ENCODE measurements around the gene GABRA5.

Gene GABRA5

DNA sequence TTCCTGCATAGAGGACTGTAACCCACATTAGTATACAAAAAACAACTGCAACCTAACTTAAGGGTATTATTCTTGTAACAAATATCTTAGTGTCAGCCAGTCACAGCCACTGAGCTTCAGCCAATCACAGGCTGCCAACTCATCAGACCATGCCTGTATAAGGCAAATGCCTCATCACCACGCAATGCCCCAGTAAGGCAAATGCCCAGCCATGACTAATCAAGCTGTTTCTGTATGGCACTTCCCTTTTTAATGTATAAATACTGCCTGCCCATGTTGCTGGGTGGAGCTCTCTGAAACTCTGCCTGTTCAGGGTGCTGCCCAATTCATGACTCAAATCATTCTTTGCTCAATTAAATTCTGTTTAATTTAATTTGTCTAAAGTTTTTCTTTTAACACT, 18.4 kb upstream of the GABRA5 start:
- no peak overlapping the region for H3K9ac ChIP-seq (ENCODE audit: low read length)
- H4K8ac ChIP-seq (ENCODE audit: low read length): no peak overlapping the region
- no peaks in the 10 kb centered on the region for H3K79me1 ChIP-seq (replicated peaks; ENCODE audit: low read length, poor library complexity, severe bottlenecking)
- H3K23ac ChIP-seq (ENCODE audit: low read length in 2 of 2): no peak overlapping the region
- H3K4me2 ChIP-seq (ENCODE audit: low read length, poor library complexity, severe bottlenecking): no peak overlapping the region
- no peak for DNase-seq
- H2AFZ ChIP-seq (ENCODE audit: low read depth, low read length): no peak overlapping the region
- H3K18ac ChIP-seq (ENCODE audit: low read depth in 1 of 2, low read length in 2 of 2): no peak overlapping the region
- peaks cover 4% of the 10 kb centered on the region for H3K9me3 ChIP-seq (ENCODE audit: control insufficient read depth, low read length)
- no peaks in the 10 kb centered on the region for H3K4me1 ChIP-seq (ENCODE audit: control insufficient read depth, insufficient read depth, low read depth, low read length)
- H3K4ac ChIP-seq (ENCODE audit: low read depth in 1 of 2, low read length in 2 of 2): no peak overlapping the region
- no peaks in the 10 kb centered on the region for H3K27me3 ChIP-seq (ENCODE audit: control insufficient read depth in 1 of 2, insufficient read depth in 1 of 2, low read length in 2 of 2)
- H2BK15ac ChIP-seq (ENCODE audit: low read depth, poor library complexity, severe bottlenecking): no peak overlapping the region
- no peak overlapping the region for H2AK5ac ChIP-seq (ENCODE audit: low read length, severe bottlenecking)
- no peaks in the 10 kb centered on the region for H3K36me3 ChIP-seq (ENCODE audit: control insufficient read depth in 1 of 2, insufficient read depth in 2 of 2, low read depth in 1 of 2, low read length in 2 of 2)
- no peak overlapping the region for H3K4me3 ChIP-seq (ENCODE audit: insufficient read depth in 1 of 2, low read depth in 1 of 2, low read length in 2 of 2)
- no peak overlapping the region for H3K27ac ChIP-seq (ENCODE audit: low read length, poor library complexity, severe bottlenecking)
- H2BK5ac ChIP-seq (ENCODE audit: low read depth, low read length, poor library complexity, severe bottlenecking): no peak overlapping the region
- H2BK120ac ChIP-seq (ENCODE audit: low read depth, low read length): no peak overlapping the region
- H2BK12ac ChIP-seq (ENCODE audit: low read length in 2 of 2): no peak overlapping the region
- no peak overlapping the region for H3K14ac ChIP-seq (ENCODE audit: low read length in 2 of 2)
- WGBS: 70% methylated on average over 1 of the region's 1 CpG
- H4K91ac ChIP-seq (ENCODE audit: low read length): no peak overlapping the region

DNA sequence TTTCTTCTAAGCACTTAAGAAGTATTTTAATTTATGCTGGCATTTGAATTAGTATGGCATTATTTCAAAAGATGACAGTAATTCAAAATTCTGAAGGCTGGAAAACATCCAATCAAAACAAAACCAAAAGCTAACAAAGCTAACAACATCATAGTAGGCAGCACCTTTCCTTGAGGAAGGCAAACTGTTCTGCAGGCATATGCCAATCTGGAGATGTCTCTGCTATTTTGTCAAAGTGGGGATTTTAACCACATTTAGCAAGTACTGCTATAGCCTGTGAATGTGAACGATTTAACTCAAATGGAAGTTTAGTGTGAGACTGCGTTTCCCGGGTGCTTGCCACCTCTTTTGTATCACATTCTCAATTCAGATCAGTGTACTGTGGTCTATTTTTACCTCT, 16.7 kb upstream of the GABRA5 start:
- Histone ChIP-seq H3K4me2 (ENCODE audit: low read length, poor library complexity, severe bottlenecking) (no peak overlapping the region), H3K9ac (ENCODE audit: low read length) (no peak overlapping the region), H3K36me3 (ENCODE audit: control insufficient read depth in 1 of 2, insufficient read depth in 2 of 2, low read depth in 1 of 2, low read length in 2 of 2) (no peaks in the 10 kb centered on the region), H3K79me1 (replicated peaks; ENCODE audit: low read length, poor library complexity, severe bottlenecking) (no peaks in the 10 kb centered on the region), H3K27ac (ENCODE audit: low read length, poor library complexity, severe bottlenecking) (no peak overlapping the region), H3K4me1 (ENCODE audit: control insufficient read depth, insufficient read depth, low read depth, low read length) (no peaks in the 10 kb centered on the region), H2AFZ (ENCODE audit: low read depth, low read length) (no peak overlapping the region), H3K23ac (ENCODE audit: low read length in 2 of 2) (no peak overlapping the region), H2BK15ac (ENCODE audit: low read depth, poor library complexity, severe bottlenecking) (no peak overlapping the region), H4K8ac (ENCODE audit: low read length) (no peak overlapping the region), H3K4me3 (ENCODE audit: insufficient read depth in 1 of 2, low read depth in 1 of 2, low read length in 2 of 2) (no peak overlapping the region), H2AK5ac (ENCODE audit: low read length, severe bottlenecking) (no peak overlapping the region), H3K4ac (ENCODE audit: low read depth in 1 of 2, low read length in 2 of 2) (no peak overlapping the region), H3K14ac (ENCODE audit: low read length in 2 of 2) (no peak overlapping the region), H2BK12ac (ENCODE audit: low read length in 2 of 2) (no peak overlapping the region), H3K18ac (ENCODE audit: low read depth in 1 of 2, low read length in 2 of 2) (no peak overlapping the region), H4K91ac (ENCODE audit: low read length) (no peak overlapping the region), H2BK120ac (ENCODE audit: low read depth, low read length) (no peak overlapping the region), H3K27me3 (ENCODE audit: control insufficient read depth in 1 of 2, insufficient read depth in 1 of 2, low read length in 2 of 2) (no peaks in the 10 kb centered on the region), H3K9me3 (ENCODE audit: control insufficient read depth, low read length) (peaks cover 4% of the 10 kb centered on the region), H2BK5ac (ENCODE audit: low read depth, low read length, poor library complexity, severe bottlenecking) (no peak overlapping the region)
- DNase-seq: no peak
- no CpG with 5 or more reads among the region's 3 CpGs for WGBS

DNA sequence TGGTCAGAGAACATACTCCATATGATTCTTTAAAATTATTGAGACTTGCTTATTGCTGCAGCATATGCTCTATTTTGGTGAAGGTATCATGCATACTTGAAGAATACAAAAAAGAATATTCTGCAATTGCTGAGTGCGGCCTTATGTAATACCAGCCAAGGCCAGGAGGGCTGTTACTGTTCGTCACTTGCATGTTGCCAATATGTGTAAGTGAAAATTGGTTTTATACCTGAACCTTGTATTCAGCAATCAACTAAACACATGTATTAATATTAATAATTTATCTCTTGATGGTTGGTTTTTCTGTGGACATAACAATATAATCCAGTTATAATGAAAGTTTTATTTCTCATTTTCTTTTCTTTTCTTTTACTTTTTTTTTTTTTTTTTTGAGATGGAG, 13.9 kb upstream of the GABRA5 start:
- Histone ChIP-seq H3K9ac (ENCODE audit: low read length) (no peak overlapping the region), H2BK120ac (ENCODE audit: low read depth, low read length) (no peak overlapping the region), H3K27ac (ENCODE audit: low read length, poor library complexity, severe bottlenecking) (no peak overlapping the region), H3K23ac (ENCODE audit: low read length in 2 of 2) (no peak overlapping the region), H2AK5ac (ENCODE audit: low read length, severe bottlenecking) (no peak overlapping the region), H3K4me1 (ENCODE audit: control insufficient read depth, insufficient read depth, low read depth, low read length) (no peaks in the 10 kb centered on the region), H4K8ac (ENCODE audit: low read length) (no peak overlapping the region), H3K79me1 (replicated peaks; ENCODE audit: low read length, poor library complexity, severe bottlenecking) (no peaks in the 10 kb centered on the region), H3K36me3 (ENCODE audit: control insufficient read depth in 1 of 2, insufficient read depth in 2 of 2, low read depth in 1 of 2, low read length in 2 of 2) (no peaks in the 10 kb centered on the region), H4K91ac (ENCODE audit: low read length) (no peak overlapping the region), H2BK12ac (ENCODE audit: low read length in 2 of 2) (no peak overlapping the region), H3K18ac (ENCODE audit: low read depth in 1 of 2, low read length in 2 of 2) (no peak overlapping the region), H2BK15ac (ENCODE audit: low read depth, poor library complexity, severe bottlenecking) (no peak overlapping the region), H2BK5ac (ENCODE audit: low read depth, low read length, poor library complexity, severe bottlenecking) (no peak overlapping the region), H3K27me3 (ENCODE audit: control insufficient read depth in 1 of 2, insufficient read depth in 1 of 2, low read length in 2 of 2) (no peaks in the 10 kb centered on the region), H3K4me2 (ENCODE audit: low read length, poor library complexity, severe bottlenecking) (no peak overlapping the region), H2AFZ (ENCODE audit: low read depth, low read length) (no peak overlapping the region), H3K4ac (ENCODE audit: low read depth in 1 of 2, low read length in 2 of 2) (no peak overlapping the region), H3K4me3 (ENCODE audit: insufficient read depth in 1 of 2, low read depth in 1 of 2, low read length in 2 of 2) (no peak overlapping the region), H3K14ac (ENCODE audit: low read length in 2 of 2) (no peak overlapping the region), H3K9me3 (ENCODE audit: control insufficient read depth, low read length) (no peaks in the 10 kb centered on the region)
- WGBS: 100% methylated on average over 1 of the region's 2 CpGs
- DNase-seq: no peak

DNA sequence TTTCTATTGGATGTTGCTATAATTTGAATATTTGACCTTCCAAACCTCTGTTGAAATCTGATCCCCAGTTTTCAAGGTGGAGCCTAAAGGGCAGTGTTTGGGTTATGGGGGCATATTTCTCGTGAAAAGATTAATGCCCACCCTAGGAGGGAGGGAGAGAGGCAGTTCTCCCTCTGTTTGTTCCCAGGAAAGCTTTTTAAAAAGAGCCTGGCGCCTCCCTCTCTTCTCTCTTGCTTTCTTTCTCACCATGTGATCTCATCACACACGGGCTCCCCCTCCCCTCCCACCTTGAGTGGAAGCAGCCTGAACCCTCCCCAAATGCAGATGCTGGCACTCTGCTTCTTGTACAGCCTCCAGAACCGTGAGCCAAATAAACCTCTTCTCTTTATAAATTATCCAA, 12.4 kb upstream of the GABRA5 start:
- H3K23ac ChIP-seq (ENCODE audit: low read length in 2 of 2): no peak overlapping the region
- no peaks in the 10 kb centered on the region for H3K9me3 ChIP-seq (ENCODE audit: control insufficient read depth, low read length)
- no peaks in the 10 kb centered on the region for H3K4me1 ChIP-seq (ENCODE audit: control insufficient read depth, insufficient read depth, low read depth, low read length)
- no peak overlapping the region for H3K4me2 ChIP-seq (ENCODE audit: low read length, poor library complexity, severe bottlenecking)
- WGBS: 42% methylated on average over 3 of the region's 4 CpGs
- no peak overlapping the region for H3K4ac ChIP-seq (ENCODE audit: low read depth in 1 of 2, low read length in 2 of 2)
- no peak overlapping the region for H4K8ac ChIP-seq (ENCODE audit: low read length)
- H3K79me1 ChIP-seq (replicated peaks; ENCODE audit: low read length, poor library complexity, severe bottlenecking): no peaks in the 10 kb centered on the region
- no peak overlapping the region for H2BK12ac ChIP-seq (ENCODE audit: low read length in 2 of 2)
- no peak overlapping the region for H3K18ac ChIP-seq (ENCODE audit: low read depth in 1 of 2, low read length in 2 of 2)
- no peak for DNase-seq
- no peak overlapping the region for H4K91ac ChIP-seq (ENCODE audit: low read length)
- H2AFZ ChIP-seq (ENCODE audit: low read depth, low read length): no peak overlapping the region
- no peaks in the 10 kb centered on the region for H3K36me3 ChIP-seq (ENCODE audit: control insufficient read depth in 1 of 2, insufficient read depth in 2 of 2, low read depth in 1 of 2, low read length in 2 of 2)
- no peak overlapping the region for H2BK120ac ChIP-seq (ENCODE audit: low read depth, low read length)
- H3K4me3 ChIP-seq (ENCODE audit: insufficient read depth in 1 of 2, low read depth in 1 of 2, low read length in 2 of 2): no peak overlapping the region
- no peaks in the 10 kb centered on the region for H3K27me3 ChIP-seq (ENCODE audit: control insufficient read depth in 1 of 2, insufficient read depth in 1 of 2, low read length in 2 of 2)
- H2BK5ac ChIP-seq (ENCODE audit: low read depth, low read length, poor library complexity, severe bottlenecking): no peak overlapping the region
- no peak overlapping the region for H2BK15ac ChIP-seq (ENCODE audit: low read depth, poor library complexity, severe bottlenecking)
- H3K9ac ChIP-seq (ENCODE audit: low read length): no peak overlapping the region
- no peak overlapping the region for H3K27ac ChIP-seq (ENCODE audit: low read length, poor library complexity, severe bottlenecking)
- H3K14ac ChIP-seq (ENCODE audit: low read length in 2 of 2): no peak overlapping the region
- H2AK5ac ChIP-seq (ENCODE audit: low read length, severe bottlenecking): no peak overlapping the region
